Activated CD4-positive, alpha-beta T cell treated with anti-CD3 and anti-CD28 coated beads for 48 hours (primary cell): ENCODE data around the gene LSM7.
A peak's percentile ranks its signal among the peaks of the same experiment; 100 is the strongest.

ENCODE experiments used
- DNase-seq: peaks from one replicate; pipeline ENCODE4 v3.0.0-alpha.2; 2020

The LSM7 gene

GRCh38 chr19:2274931-2275535, 53.4 kb downstream of the LSM7 start:
- peak; percentile 52 for DNase-seq

GRCh38 chr19:2274185-2274711, 54.1 kb downstream of the LSM7 start:
- DNase-seq = no peak

- DNase-seq = peak; percentile 83
Measured at GRCh38 chr19:2273356-2274184, 54.8 kb downstream of the LSM7 start.
